HL-60/S4 treated with phorbol 12-myristate 13-acetate at 8.2 ng/mL for 4 days and 3 days (cell line): ENCODE results near the gene NHLRC4.

Experiments used
- in situ Hi-C: fragments of 300-500 bp; cut with MboI; formaldehyde crosslinking; loops from 2 replicates; pipeline ENCODE4 v1.15.0; 2022; ENCODE audit warnings: low sequenced_read_pairs

Gene NHLRC4

GRCh38 chr16:582614-583331 is 16.0 kb downstream of the NHLRC4 start:
- in situ Hi-C loops = no loop called here

DNA sequence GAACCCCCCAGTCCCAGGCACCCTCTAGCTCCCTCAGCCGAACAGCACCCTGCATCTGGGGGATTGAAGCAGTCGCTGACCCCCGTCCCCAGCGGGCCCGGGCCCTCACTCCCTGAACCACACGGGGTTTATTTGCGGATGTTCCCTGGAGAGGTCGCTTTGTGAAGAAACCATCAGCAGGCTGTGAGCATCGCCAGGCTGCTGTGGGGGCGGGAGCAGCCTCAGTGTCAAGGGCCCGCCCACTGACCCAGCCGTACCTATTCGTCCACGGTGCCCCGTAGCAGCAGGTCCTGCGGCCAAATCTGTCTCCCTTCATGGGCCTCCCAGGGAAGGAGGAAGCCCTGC is 16.6 kb downstream of the NHLRC4 start:
- in situ Hi-C loops = no loop called here

- in situ Hi-C loops = no loop called here
Observed at GRCh38 chr16:583815-584591, 17.2 kb downstream of the NHLRC4 start.

DNA sequence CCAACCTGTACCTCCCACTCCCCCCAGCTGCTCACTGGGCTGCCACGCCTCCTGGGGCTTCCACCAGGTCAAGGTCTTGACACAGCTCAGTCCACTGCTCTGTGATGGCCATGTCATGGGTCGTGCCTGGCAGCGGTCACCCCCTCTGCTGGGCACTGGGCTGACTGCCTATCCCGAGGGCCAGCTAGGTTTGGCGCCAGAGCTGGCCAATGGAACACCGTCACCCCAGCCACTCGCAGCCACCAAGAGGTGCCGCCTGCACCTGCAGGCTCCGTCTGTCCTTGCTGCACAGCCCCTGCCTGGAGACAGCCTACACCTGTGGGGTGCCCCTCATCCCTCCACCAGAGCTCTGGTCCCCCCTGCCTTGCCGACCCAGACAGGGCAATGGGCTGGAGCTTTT is 18.5 kb downstream of the NHLRC4 start:
- in situ Hi-C loops = no loop called here

GRCh38 chr16:586047-586644 is 19.3 kb downstream of the NHLRC4 start:
- in situ Hi-C loops = no loop called here

- in situ Hi-C loops = no loop called here
Observed at GRCh38 chr16:586645-587590, 20.1 kb downstream of the NHLRC4 start.

DNA sequence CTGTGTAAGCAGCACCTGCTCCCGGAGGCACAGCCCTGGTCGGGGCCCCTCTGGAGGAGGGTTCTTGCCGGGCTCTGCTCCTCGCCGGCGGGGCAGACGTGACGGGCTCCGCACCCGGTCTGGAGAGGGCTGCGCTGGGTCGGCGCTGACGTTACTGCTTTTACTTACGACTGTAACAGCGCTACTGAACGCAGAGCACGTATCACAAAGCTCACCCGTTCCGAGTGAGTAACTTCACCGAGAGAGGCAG is 21.8 kb downstream of the NHLRC4 start:
- in situ Hi-C loops = no loop called here

DNA sequence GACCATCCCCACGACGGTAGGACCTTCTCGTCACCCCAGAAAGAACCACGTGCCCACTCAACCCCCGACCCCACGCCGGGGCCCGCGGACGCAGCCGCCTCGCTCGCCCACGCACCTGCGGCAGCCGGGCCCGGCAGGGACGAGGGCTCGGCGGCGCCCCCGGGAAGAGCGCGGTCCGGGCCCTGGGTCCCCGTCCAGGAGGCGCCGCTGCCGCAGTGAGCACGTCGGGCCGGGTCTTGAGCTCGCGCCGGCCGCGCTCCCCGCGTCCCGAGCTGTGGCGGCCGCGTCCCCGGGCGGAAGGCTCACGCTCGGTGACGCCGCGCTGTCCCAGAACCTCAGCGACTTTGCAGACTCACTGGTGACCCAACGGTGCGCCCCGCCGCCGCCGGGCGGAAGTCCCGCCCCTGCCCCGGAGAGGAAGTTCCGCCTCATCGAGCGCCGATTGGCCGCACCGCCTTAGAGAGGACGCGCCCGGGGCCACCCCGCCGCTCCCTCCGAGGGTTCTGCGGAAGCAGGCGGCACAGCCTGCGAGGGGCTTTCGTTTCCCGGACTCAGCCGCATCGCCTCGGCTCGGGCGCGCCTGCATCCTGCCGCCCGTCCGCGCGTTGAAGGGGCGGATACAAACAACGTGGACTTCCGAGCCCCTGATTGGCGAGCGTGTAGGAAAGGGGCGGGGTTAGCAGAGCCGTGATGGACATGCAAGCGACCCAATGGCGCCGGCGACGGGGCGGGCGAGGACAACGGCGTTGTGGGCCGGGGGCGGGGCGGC is 22.3 kb downstream of the NHLRC4 start:
- in situ Hi-C loops = no loop called here

GRCh38 chr16:589658-590187 is 22.9 kb downstream of the NHLRC4 start, which contains the start of gene RAB40C:
RAB40C (plus strand) TSS chr16:590066; CDS start chr16:590292, 226 bp downstream.
- in situ Hi-C loops = no loop called here

DNA sequence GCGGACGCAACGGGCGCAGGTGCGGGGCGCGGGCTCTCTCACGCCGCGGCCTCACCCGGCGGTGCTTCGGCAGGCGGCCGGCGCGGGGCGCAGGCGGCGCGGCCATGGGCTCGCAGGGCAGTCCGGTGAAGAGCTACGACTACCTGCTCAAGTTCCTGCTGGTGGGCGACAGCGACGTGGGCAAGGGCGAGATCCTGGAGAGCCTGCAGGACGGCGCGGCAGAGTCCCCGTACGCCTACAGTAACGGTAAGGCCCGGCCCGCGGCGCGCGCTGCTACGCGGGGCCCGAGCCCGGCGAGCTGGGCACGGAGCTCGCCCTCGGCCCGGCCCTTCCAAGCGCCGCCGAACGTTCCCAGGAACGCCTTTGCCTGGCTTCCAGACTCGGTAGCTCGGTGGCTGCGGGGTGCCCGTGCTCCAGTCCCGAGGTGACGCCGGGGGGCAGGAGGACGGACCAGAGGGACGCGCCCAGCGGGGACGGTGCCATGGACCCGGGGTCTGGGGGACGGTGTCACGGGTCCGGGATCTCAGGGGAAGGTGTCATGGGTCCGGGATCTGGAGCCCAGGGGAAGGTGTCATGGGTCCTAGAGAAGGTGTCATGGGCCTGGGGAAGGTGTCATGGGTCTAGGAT is 23.5 kb downstream of the NHLRC4 start:
- in situ Hi-C loops = no loop called here

- in situ Hi-C loops = no loop called here
Observed at GRCh38 chr16:590815-591200, 24.0 kb downstream of the NHLRC4 start.

- in situ Hi-C loops = no loop called here
Observed at GRCh38 chr16:591231-591630, 24.4 kb downstream of the NHLRC4 start.

- in situ Hi-C loops = no loop called here
Observed at GRCh38 chr16:591892-592517, 25.2 kb downstream of the NHLRC4 start.

DNA sequence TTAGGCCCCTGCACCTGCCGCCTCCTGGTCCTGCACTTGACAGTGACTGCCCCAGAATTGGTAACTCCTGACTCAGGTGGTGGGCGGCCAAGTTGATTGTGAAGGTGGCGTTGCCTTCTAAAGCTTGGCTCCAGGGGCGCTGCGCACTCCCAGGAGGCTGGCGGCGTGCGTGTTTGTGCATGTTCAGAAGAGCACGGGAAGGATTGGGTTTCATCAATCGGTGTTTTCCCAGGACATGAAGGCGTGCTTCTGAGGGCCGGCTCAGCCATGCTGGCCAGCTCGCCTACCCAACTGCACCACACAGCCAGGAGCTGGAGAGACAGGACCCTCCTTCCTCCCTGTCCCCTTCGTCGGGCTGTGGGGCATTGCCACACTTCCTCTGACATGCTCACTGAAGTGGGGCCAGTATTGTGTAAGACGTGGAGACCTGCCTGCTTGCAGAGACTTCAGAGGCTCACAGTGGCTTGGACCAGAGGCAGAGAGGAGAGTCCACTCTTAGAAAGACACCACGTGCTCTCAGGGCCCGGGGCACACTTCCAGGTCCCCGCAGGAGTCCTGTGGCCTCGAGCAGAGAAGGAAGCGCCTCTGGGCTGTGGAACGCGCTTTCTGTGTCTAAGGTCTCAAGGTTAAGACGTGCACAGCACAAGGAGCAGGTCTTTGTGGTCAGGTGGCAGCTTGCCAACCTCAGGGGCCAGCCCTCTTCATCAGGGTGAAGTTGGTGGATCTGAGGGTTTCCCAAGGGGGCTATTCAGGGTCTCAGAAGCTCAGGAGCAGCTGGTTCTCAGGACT is 25.9 kb downstream of the NHLRC4 start:
- in situ Hi-C loops = no loop called here

DNA sequence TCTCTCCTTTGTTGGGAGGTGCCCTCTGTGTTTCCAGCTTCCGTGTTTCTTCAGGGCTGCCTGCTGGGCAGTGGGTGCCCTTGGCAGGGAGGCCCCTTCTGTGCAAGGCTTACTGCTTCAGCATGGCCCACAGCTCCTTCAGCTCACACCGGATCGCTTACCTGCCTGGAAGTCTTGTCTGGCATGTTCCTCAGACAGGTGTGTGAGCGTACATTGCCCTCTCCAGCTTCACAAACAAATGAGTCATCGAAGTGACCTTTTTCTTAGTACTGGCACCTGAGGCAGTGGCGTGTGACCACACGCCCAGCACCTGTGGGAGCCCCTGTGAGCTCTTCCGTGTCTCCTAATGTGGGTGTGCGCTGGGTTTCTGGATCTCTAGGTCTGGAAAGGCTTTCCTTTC is 26.6 kb downstream of the NHLRC4 start:
- in situ Hi-C loops = no loop called here

DNA sequence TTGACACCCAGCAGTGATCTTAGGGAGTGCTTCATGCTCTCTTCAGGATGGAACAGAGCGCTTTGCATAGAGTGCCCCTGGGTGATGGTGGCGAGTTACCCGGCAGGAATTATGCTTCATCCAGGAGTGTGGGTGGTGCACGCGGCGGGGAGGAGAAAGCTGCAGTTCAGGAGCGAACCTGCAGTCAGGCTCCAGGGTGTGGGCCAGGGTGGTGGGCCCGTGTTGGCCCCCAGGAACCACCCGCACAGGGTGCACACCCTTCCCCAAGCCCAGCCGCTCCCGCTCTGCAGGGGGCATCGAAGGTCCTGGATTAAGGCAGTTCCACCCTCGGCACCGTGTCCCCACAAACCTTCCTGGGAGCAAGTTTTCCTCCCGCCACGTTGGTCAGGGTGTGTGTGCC is 27.0 kb downstream of the NHLRC4 start:
- in situ Hi-C loops = no loop called here

DNA sequence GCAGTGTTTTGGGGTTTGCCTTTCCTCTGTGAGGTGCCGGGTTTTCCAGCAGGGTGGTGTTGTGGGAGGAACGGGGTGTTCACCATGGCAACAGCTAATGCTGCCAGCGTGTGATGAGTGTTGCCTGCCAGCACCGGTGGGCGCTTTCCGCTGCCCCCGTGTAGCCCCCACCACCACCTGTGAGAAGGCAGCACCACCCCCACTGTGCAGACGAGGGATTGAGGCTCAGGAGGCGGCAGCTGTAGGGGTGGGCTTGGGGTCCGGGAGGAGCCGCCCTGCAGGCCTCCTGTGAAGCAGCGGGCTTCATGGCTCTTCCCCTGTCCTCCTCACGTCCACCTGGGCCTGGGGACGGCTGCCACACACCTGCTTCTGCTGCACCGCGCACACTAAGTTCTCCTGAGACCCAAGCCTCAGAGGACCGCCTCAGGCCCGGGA is 28.3 kb downstream of the NHLRC4 start:
- in situ Hi-C loops = no loop called here

GRCh38 chr16:595942-596735 is 29.3 kb downstream of the NHLRC4 start:
- in situ Hi-C loops = no loop called here
